Hematopoietic multipotent progenitor cell treated with erythropoietin and hydrocortisone succinate and interleukin-3 and kit ligand, for 6 days (in vitro differentiated cells): ENCODE results near the gene NRIP1.

ENCODE experiments used
- DNase-seq: peaks from one replicate; pipeline ENCODE4 v3.0.0-alpha.2; 2015

Gene NRIP1

DNA sequence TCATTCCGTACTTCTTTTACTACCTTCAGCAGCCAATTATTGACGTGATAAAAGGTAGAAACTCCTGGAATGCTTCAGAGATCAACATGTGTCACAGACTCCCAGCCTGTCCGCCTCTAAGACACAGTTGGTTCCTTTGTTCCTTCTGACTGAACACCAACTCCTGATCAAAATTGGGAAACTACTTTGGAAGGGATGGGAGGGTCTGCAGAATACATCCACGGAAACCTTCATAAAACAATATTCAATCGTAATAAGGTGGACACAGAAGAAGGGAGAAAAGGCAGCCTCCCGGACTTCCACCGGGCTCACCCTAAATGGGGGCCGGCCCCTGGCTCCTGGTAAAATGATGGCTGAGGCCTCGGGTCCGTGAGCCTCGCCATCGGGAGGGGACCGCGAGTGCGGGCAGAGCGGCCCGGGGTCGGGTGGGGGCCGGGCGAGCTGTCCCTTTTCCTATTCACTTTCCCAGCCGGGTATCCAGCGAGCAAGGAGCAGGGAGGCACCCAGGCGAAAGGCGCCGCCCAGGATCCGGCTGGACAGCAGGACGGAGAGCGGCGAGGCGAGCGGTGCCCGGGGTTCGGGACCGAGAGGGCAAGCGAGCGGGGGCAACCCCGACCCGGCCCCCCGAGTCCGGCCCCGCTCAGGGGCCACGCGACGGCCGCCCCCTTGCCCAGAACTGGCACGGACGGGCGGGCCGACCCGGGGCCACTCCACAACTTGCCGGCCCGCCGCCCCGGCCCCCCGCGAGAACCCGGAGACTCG lies 805 bp downstream of the NRIP1 start:
- peak; percentile 46 for DNase-seq

DNA sequence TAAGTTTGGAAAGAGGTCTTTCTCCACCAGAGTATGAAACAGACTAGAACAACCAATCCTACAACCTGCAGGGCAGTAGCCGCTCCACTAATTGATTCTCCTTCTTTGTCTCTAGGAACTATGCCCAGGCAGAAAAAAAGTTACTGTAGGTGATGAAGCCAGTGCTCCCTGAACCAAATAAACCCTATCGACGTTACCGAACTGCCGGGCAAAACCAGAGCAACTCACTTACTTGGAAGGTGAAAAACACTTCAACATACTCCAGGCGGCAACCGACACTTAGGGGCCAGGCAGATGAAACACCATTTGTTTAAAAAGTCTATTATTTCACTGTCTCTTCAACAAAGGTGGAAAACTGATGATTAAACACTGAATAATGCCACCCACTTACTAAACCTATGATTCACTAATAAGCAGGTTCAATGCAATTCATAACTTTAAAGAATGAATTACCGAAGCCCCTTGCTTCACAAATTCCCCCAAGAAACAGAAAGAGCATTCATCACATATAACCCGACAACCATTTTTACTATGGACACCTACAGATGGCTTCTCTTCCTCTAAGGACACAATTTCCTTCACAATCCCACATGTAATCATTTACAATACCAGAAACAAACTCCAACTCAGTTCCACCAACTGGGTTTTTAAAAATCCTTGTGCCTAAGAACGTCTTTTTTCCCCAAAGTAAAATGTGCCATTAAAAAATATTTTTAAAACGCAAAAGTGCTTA lies 1.6 kb downstream of the NRIP1 start:
- DNase-seq, result peak; percentile 57

GRCh38 chr21:15062606-15062965 lies 2.2 kb downstream of the NRIP1 start:
- peak; percentile 73 for DNase-seq

DNA sequence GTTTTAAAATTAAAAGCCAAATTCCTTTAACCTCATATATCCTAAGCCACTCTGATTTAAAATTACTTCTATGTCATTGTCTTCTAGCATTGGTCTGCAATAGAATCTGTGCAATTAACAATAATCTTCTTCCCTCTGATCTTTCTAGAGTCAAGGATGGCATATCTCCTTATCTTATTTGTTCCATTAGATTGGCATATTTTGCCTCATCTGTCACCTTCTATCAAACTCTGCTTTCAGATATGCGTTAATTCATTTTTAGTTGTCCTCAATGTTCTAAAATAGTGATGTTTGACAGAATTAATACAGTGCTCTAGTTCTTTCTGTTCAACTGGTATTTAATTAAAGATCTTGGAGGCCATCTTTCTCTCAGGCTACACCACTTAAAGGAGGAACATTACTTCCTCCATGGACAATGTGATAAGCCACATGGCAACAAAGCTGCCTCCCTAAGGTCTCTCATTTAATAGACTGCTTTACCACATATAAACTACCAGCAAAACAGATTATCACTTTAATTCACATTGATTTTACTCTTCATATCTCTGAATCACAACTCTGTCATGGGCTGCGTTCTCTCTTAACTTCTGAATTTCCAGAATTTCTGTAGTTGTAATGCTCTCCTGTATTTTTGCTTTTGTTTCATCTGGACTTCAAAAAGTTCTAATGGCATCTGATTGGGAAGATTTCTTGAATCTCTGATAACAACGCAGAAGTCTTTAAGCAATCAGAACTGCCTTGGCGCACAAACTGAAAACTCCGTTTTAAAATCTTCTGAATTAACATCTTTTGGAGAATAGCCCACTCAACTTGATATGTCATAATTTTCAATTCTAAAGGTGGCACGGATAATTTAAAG lies 2.8 kb downstream of the NRIP1 start:
- peak; percentile 68 for DNase-seq

DNA sequence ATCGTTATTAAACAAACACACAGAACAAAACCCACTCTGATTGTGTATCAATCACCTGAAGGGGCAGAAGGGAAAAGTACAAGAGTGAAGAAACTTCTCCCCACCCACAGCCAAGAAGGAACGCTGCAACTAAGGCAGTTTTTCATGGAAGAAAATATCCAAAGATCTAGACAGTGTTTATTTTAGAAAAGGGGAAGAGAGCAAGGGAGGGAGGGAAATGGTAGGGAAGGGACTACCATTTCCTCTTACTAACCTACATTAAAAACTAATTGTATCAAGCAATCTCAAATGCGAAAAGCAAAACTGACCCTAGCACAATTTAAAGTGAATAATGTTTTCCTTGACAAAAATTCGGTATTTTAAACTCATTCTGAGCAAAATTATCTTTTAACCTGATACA lies 3.5 kb downstream of the NRIP1 start:
- no peak for DNase-seq

- peak; percentile 40 for DNase-seq
Observed at GRCh38 chr21:15060543-15061175, 4.1 kb downstream of the NRIP1 start.

GRCh38 chr21:15059397-15059796 lies 5.4 kb downstream of the NRIP1 start:
- DNase-seq, result no peak

DNA sequence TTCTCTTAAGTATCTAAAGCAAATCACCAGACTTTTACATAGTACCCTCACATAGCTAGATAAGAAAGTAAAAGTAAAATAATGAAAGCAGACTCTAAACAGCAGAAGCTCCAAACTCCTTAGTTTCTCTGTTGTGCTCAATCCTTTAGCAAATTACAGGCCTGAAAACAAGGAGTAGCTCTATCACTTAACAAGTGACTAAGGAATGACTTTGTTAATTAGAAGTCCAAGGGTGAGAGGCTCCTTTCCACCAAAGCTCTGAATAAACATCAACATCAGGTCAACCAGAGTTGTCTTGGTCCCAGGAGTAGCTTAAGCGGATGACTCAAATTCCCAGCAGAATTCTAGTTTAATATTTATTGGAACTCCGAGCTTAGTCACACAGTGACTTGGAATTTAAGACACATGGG lies 5.9 kb downstream of the NRIP1 start:
- DNase-seq, result peak; percentile 26

DNA sequence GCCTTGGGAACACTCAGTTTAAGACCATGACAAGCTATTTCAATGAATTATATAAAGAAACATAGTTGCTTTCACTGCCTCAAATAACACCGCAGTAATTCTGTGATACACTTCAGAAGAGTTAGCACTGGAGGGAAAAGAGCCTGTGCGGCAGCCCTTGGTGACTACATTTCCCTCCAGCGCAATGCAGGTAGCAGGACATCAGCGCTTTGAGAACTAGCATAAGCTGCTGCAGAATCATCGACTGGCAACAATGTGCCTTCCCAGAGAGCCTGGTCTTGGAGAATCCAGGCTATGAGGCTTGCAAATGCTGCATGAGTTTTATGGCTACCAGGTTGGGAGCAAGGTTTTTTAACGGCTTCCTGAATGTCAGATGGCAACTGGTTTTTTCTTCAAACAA lies 7.5 kb downstream of the NRIP1 start:
- peak; percentile 51 for DNase-seq

GRCh38 chr21:15054606-15055239 lies 10.1 kb downstream of the NRIP1 start:
- peak; percentile 22 for DNase-seq

DNA sequence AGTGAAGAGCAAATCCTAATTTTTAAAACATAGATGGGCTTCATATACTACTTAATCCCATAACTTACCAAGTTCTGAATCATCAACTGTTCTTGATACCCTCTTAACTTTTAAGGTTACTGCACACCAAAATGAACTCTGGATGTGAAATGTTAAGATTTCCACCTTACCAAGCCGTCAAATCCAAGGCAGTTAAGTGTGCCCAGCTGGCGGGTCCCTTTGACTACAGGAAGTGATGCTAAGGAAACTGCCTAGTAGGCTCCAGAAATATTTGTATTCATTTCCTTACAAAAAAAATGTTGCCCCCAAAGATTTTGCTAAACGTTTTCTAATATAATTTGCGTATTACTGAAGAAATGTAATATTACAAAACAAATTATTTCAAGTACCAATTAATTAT lies 10.7 kb downstream of the NRIP1 start:
- DNase-seq, result peak; percentile 50

DNA sequence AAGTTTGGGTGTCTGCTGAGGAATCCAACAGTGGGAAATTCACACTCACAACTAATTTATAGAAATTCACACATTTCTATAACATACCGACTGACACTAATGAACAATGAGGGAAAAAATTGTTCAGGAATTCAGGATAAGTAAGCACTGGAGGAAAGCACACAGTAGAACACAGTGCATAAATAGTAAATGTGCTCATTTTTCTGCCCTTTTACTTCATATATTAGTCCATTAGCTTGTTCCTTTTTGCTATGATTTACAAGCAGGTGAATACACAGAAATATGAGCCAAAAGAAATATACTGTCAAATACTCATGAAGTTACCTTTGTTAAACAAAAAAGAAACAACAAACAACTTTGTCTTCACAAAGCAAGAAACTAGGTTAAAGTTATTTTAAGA lies 11.3 kb downstream of the NRIP1 start:
- no peak for DNase-seq

GRCh38 chr21:15052459-15052763 lies 12.4 kb downstream of the NRIP1 start:
- DNase-seq, result no peak

GRCh38 chr21:15051644-15052458 lies 12.9 kb downstream of the NRIP1 start:
- DNase-seq, result peak; percentile 55

GRCh38 chr21:15050568-15051377 lies 14.0 kb downstream of the NRIP1 start:
- DNase-seq, result peak; percentile 26

DNA sequence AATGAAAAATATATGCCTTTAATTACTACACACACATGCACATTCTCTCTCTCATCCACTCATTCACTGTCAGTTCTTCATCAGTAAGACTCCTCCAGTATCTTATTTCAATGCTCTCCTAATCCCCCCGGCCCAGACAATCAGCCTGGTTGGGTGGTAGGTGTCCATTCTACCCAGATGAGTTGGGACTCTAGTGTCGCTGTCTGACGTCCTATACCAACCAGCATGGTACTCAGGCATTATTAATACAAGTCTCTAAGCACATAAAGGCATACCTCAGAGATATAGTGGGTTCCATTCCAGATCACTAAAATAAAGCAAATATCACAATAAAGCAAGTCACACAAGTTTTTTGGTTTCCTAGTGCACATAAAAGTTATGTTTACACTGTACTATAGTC lies 19.8 kb downstream of the NRIP1 start:
- DNase-seq, result no peak

DNA sequence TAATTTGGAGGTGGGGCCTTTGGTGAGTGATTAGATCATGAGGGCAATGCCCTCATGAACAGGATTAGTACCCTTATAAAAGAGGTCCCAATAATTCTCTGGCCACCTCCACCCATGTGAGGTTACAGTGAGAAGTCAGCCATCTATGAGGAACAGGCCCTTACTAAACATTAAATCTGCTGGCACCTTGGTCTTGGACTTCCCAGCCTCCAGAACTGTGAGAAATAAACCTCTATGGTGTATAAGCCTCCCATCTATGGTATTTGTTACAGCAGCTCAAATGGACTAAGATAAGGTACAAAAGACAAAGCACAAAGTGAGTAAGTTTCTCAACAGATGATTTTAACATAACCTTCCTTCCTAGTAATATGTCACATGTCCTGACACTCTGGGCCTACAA lies 22.3 kb downstream of the NRIP1 start:
- no peak for DNase-seq

- DNase-seq, result no peak
Observed at GRCh38 chr21:15039607-15040299, 25.0 kb downstream of the NRIP1 start.

GRCh38 chr21:15037900-15038293 lies 26.9 kb downstream of the NRIP1 start:
- no peak for DNase-seq
